ENCODE data around the gene RPS15. TPM values are rescaled to one million over a fixed set of nuclear protein-coding genes. Genes with fewer than 3 reads are reported as not detected.
A peak's percentile ranks its signal among the peaks of the same experiment; 100 is the strongest.

RPS15 gene
- total and polyA plus RNA-seq, 2 of the 13 experiments (the other 11 are each of a cell fraction or from before 2014, with no cell fraction given), result 695 to 1,411 TPM

DNA sequence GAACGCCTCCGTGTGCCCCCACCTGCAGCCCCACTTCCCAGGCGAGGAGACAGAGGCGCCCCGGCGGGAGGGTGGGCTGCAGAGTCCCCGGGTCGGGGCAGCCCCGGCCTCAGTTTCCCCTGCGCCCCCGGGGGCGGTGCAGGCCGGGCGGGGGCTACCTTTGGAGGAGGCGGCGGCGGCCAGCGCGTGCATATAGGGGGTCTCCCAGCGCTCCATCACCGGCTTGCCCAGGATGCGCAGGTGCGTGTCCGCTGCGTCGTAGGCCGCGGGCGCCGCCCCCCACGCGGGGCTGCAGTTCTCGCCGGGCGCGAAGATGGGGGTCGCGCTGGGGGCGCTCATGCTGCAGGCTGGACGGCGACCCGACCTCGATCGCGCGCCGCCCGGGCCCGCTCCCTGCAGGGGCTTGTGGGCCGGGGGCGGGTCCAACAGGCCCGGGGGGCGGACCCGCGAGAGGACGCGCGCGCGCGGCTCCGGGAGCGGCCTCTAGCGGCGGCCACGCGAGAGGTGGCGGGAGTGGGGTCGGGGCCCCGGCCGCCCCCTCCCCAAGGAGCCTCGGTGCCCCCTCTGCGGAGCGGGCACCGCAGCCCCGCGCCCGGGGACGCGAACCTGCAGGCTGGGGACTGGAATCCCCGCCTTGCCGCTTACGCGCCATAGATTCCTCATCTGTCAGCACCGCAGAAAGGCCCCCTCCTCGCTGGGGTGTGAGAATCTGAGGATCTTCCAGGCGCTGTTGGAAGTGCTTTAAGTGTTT is 36.9 kb upstream of the RPS15 start, which contains the start of gene GAMT (continued):
- no peak for TF ChIP-seq ZNF567 (CRISPR knock-in tag; IDR thresholded peaks at IDR 0.05; ENCODE audit: borderline replicate concordance)
- TF ChIP-seq ZBTB7A (CRISPR knock-in tag; IDR thresholded peaks at IDR 0.05), result peak; percentile 94
- TF ChIP-seq MAZ (IDR thresholded peaks at IDR 0.05; ENCODE audit: borderline replicate concordance, low read depth, low read length), result 0 out of 2 replicates have a peak, but pooled peaks have one; percentile 22
- no peak for TF ChIP-seq MAZ (CRISPR knock-in tag; IDR thresholded peaks at IDR 0.05; ENCODE audit: low read depth)
- TF ChIP-seq ZNF136 (CRISPR knock-in tag; IDR thresholded peaks at IDR 0.05; ENCODE audit: low read depth), result no peak
- no peak for TF ChIP-seq PPARG (CRISPR knock-in tag; conservative IDR thresholded peaks at IDR 0.05)
- TF ChIP-seq MZF1 (CRISPR knock-in tag; IDR thresholded peaks at IDR 0.05; ENCODE audit: borderline replicate concordance), result no peak
- TF ChIP-seq ISL2 (CRISPR knock-in tag; IDR thresholded peaks at IDR 0.05), result no peak
- no peak for TF ChIP-seq ZNF317 (CRISPR knock-in tag; IDR thresholded peaks at IDR 0.05)
- TF ChIP-seq HCFC1 (IDR thresholded peaks at IDR 0.05; ENCODE audit: low read depth, low read length), result no peak
- TF ChIP-seq, protein P1, sequence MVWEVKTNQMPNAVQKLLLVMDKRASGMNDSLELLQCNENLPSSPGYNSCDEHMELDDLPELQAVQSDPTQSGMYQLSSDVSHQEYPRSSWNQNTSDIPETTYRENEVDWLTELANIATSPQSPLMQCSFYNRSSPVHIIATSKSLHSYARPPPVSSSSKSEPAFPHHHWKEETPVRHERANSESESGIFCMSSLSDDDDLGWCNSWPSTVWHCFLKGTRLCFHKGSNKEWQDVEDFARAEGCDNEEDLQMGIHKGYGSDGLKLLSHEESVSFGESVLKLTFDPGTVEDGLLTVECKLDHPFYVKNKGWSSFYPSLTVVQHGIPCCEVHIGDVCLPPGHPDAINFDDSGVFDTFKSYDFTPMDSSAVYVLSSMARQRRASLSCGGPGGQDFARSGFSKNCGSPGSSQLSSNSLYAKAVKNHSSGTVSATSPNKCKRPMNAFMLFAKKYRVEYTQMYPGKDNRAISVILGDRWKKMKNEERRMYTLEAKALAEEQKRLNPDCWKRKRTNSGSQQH (CRISPR knock-in tag; IDR thresholded peaks at IDR 0.05; ENCODE audit: low read depth), result no peak
- TF ChIP-seq, protein P2, sequence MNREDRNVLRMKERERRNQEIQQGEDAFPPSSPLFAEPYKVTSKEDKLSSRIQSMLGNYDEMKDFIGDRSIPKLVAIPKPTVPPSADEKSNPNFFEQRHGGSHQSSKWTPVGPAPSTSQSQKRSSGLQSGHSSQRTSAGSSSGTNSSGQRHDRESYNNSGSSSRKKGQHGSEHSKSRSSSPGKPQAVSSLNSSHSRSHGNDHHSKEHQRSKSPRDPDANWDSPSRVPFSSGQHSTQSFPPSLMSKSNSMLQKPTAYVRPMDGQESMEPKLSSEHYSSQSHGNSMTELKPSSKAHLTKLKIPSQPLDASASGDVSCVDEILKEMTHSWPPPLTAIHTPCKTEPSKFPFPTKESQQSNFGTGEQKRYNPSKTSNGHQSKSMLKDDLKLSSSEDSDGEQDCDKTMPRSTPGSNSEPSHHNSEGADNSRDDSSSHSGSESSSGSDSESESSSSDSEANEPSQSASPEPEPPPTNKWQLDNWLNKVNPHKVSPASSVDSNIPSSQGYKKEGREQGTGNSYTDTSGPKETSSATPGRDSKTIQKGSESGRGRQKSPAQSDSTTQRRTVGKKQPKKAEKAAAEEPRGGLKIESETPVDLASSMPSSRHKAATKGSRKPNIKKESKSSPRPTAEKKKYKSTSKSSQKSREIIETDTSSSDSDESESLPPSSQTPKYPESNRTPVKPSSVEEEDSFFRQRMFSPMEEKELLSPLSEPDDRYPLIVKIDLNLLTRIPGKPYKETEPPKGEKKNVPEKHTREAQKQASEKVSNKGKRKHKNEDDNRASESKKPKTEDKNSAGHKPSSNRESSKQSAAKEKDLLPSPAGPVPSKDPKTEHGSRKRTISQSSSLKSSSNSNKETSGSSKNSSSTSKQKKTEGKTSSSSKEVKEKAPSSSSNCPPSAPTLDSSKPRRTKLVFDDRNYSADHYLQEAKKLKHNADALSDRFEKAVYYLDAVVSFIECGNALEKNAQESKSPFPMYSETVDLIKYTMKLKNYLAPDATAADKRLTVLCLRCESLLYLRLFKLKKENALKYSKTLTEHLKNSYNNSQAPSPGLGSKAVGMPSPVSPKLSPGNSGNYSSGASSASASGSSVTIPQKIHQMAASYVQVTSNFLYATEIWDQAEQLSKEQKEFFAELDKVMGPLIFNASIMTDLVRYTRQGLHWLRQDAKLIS (CRISPR knock-in tag; IDR thresholded peaks at IDR 0.05), result no peak
- no peak for TF ChIP-seq SUZ12 (IDR thresholded peaks at IDR 0.05; ENCODE audit: low read depth, low read length)
- TF ChIP-seq, protein P3, sequence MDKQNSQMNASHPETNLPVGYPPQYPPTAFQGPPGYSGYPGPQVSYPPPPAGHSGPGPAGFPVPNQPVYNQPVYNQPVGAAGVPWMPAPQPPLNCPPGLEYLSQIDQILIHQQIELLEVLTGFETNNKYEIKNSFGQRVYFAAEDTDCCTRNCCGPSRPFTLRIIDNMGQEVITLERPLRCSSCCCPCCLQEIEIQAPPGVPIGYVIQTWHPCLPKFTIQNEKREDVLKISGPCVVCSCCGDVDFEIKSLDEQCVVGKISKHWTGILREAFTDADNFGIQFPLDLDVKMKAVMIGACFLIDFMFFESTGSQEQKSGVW (CRISPR knock-in tag; IDR thresholded peaks at IDR 0.05; ENCODE audit: borderline replicate concordance), result no peak
- TF ChIP-seq ZNF878 (CRISPR knock-in tag; IDR thresholded peaks at IDR 0.05), result no peak
- no peak for TF ChIP-seq NBN (conservative IDR thresholded peaks at IDR 0.05)
- TF ChIP-seq ZNF180 (CRISPR knock-in tag; IDR thresholded peaks at IDR 0.05; ENCODE audit: borderline replicate concordance, low read depth), result no peak
- TF ChIP-seq, protein P4, sequence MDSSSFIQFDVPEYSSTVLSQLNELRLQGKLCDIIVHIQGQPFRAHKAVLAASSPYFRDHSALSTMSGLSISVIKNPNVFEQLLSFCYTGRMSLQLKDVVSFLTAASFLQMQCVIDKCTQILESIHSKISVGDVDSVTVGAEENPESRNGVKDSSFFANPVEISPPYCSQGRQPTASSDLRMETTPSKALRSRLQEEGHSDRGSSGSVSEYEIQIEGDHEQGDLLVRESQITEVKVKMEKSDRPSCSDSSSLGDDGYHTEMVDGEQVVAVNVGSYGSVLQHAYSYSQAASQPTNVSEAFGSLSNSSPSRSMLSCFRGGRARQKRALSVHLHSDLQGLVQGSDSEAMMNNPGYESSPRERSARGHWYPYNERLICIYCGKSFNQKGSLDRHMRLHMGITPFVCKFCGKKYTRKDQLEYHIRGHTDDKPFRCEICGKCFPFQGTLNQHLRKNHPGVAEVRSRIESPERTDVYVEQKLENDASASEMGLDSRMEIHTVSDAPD (CRISPR knock-in tag; IDR thresholded peaks at IDR 0.05), result no peak
- TF ChIP-seq ZNF124 (CRISPR knock-in tag; IDR thresholded peaks at IDR 0.05), result no peak
- TF ChIP-seq ZNF792 (CRISPR knock-in tag; IDR thresholded peaks at IDR 0.05), result no peak
- TF ChIP-seq ZFX (CRISPR knock-in tag; IDR thresholded peaks at IDR 0.05; ENCODE audit: low read depth), result peak; percentile 73
- no peak for TF ChIP-seq ZBTB21 (CRISPR knock-in tag; IDR thresholded peaks at IDR 0.05)
- no peak for TF ChIP-seq ZNF160 (CRISPR knock-in tag; IDR thresholded peaks at IDR 0.05)
- peak; percentile 48; the same call in 1 of the 2 replicates for TF ChIP-seq POLR2AphosphoS5 (IDR thresholded peaks at IDR 0.05; ENCODE audit: low read depth, low read length)
- TF ChIP-seq MED8 (CRISPR knock-in tag; IDR thresholded peaks at IDR 0.05; ENCODE audit: insufficient replicate concordance), result no peak
